HG03196 (cell line): ENCODE data around the gene SLC35D3.
"Not testable (repeated sequence)": the region's sequence is repeated elsewhere in the genome, so short reads cannot be mapped to it uniquely, and the experiment has no call there.

Experiments used
- ATAC-seq: cut with Tn5 transposase; IDR thresholded peaks from one replicate; pipeline ENCODE4 v1.9.1; 2021; ENCODE audit not compliant: unreplicated experiment

Gene SLC35D3

DNA sequence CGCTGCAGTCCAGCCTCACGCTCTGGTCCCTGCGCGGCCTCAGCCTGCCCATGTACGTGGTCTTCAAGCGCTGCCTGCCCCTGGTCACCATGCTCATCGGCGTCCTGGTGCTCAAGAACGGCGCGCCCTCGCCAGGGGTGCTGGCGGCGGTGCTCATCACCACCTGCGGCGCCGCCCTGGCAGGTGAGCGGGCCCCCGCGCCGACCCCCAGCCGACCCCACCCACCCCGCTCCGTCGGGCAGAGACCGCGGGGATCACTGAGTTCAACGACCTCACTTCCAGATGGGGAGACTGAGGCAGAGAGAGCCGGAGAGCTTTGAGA, 545 bp downstream of the SLC35D3 start:
- ATAC-seq, result no peak

DNA sequence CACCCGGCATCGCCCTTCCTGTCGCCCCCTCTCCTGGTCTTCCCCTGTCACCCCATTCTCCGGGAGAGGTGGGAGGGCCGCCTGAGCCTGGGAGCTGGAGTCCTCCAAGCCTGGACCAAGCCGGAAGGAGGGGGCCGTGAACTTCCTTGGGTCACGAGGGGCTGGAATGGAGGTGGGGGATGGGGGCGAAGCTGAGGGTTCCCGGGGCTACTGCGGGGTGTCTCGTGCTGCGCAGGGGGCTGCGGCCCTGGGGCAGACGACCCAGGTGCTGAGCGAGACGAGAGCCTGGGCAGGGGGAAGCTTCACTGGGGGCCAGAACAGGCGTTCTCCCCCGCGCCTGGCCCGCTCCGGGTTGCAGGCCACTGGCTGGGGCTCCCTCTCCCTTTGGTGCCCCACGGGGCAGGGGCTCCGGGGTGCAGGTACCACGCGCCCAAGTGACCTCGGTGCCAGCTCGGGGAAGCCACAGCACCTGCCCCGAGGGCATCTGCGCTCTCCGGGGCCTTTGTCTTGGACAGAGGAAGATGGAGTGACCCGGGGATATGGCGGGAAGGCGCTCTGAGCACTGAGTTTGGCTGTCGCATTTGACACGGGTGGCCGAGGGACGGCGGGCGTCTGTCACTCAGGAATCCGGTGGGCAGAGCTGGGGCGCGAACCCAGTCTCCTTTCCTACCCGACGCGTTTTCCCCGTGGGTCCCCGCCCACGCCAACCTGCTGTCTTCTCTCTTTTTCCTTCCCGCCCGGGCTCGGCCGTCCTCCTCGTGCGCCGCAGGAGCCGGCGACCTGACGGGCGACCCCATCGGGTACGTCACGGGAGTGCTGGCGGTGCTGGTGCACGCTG, 1.2 kb downstream of the SLC35D3 start:
- ATAC-seq, result no peak

DNA sequence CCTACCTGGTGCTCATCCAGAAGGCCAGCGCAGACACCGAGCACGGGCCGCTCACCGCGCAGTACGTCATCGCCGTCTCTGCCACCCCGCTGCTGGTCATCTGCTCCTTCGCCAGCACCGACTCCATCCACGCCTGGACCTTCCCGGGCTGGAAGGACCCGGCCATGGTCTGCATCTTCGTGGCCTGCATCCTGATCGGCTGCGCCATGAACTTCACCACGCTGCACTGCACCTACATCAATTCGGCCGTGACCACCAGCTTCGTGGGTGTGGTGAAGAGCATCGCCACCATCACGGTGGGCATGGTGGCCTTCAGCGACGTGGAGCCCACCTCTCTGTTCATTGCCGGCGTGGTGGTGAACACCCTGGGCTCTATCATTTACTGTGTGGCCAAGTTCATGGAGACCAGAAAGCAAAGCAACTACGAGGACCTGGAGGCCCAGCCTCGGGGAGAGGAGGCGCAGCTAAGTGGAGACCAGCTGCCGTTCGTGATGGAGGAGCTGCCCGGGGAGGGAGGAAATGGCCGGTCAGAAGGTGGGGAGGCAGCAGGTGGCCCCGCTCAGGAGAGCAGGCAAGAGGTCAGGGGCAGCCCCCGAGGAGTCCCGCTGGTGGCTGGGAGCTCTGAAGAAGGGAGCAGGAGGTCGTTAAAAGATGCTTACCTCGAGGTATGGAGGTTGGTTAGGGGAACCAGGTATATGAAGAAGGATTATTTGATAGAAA, 2.0 kb downstream of the SLC35D3 start:
- ATAC-seq, result no peak

DNA sequence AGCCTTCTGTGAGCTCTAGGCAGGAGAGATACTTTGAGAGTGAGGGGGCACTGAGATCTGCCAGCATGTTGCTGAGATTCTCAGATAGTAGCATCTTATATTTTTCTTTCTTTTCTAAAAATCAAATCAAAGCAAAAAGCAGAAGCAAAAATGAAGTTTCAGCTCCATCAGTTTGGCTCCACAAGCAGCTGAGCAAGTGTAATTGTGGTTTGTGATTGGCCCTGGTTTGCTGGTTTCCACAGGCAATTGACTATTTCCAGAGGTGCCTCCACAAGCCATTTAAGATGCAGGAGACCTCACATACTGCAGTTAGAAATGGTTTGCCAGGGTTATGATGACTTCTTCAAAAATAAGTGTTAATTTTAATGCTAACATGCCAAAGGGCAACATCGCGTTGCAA, 4.3 kb downstream of the SLC35D3 start:
- no peak for ATAC-seq

DNA sequence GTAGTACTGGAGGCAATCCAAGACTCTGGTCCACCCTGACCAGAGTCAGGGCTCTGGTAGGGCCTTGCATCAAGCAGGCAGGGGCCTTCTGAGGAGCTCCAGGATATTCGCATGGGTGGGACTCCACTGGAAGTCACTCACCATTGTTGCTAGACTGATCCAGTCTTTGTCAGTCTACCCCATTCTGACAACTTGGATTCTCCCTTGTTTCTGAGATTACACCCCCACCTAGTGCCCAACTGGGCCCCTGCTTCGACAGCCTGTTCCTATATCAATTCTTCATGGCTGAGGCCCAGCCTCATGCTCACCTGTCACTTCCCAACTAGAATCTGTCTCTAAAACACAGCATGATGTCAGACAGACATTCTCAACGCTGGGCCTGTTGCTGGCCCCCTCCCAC, 5.2 kb downstream of the SLC35D3 start:
- ATAC-seq, result no peak

GRCh38 chr6:136930528-136930927, 8.4 kb downstream of the SLC35D3 start:
- ATAC-seq, result no peak

DNA sequence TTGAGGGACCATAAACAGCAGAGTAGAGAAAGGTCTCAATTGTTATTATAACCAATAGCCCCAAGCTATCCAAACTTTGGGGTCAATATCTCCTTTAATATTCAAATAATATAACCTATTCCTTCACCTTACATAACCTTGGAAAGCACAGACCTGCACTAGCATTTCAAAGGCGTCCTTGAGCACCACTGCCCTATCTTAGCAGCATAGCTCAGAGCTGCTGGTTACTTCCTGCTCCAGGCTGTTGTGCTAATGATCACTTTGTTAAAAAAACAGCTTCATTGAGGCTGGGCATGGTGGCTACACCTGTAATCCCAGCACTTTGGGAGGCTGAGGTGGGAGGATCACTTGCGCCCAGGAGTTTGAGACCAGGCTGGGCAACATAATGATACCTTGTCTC, 10.5 kb downstream of the SLC35D3 start:
- no peak for ATAC-seq

- no peak for ATAC-seq
These were observed 23.0 kb downstream of the SLC35D3 start for GRCh38 chr6:136945072-136945471.

DNA sequence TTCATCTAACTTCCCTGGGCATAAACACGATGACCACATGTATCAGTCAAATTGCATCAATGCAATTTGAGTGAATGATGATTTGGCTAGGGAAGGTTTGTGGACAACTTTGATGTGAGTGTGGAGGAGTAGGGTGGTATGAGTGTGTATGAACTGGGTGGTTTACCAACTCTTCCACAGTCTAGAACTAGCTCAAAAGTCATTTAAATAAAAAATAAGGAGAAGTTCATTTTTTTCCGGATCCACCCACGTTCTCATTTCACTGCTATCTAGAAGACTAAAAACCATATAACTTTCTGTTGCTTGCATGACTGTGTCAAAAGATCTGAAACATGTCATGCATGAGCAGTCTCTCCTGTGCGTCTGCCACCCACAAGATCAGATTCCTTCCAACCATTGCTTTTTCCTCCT, 23.6 kb downstream of the SLC35D3 start:
- ATAC-seq, result no peak

DNA sequence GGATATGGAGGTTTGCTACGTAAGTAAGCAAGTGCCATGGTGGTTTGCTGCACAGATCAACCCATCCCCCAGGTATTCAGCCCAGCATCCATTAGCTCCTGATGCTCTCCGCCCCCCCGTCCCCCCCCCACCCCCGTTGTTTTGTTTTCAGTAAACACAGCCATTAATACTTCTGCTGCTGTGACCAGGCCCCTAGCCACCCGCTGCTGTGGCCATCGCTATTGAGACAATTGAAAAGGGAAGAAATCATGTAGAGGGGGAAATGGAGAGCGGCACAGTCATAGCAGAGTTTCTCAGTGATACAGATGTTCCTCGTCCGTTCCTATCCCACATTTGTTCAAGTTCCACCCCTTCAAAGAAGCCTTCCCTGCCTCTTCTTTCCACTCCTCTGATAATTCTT, 24.9 kb downstream of the SLC35D3 start:
- ATAC-seq, result no peak

DNA sequence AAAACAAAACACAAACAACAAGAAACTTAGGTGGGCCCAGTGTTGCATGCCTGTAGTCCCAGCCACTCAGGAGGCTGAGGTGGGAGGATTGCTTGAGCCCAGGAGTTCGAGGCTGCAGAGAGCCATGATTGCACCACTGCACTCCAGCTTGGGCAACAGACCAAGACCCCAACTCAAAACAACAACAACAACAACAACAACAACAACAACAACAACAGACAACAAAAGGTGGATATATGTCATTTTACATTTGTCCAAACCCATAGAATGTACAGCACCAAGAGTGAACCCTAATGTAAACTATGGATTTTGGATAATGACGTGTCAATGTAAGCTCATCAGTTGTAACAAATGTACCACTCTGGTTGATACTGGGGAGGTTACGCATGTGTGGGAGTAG, 27.9 kb downstream of the SLC35D3 start:
- ATAC-seq, result not testable (repeated sequence)

DNA sequence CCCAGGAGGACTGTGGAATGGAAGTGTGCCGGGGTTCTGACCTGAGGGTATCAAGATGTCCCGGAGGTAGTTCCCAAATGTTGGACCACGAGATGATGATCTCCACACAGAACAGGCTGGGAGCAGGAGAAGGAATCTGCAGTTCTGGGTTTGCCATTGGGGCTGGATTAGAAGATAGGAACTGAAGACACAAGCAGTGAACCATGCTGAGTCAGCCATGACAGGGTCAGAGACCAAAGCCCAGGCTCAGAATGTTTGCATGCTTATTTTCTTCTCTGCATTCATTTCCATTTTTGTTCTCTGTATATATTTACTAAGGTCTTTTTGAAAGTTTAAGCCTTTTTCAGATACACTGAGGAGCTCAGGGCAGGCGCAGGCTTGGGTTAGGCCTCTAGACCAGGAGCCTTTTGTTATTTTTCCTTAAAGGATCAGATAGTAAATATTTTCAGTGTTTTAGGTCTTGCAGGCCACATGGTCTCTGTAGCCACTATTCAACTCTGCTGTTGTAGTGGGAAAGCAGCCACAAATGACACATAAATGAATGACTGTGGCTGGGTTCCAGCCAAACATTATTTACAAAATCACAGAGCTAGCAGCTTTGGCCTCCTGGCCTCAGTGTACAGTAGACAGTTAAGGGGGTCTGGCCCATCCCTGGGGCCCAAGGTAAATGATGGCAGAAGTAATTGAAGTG, 28.5 kb downstream of the SLC35D3 start:
- no peak for ATAC-seq

DNA sequence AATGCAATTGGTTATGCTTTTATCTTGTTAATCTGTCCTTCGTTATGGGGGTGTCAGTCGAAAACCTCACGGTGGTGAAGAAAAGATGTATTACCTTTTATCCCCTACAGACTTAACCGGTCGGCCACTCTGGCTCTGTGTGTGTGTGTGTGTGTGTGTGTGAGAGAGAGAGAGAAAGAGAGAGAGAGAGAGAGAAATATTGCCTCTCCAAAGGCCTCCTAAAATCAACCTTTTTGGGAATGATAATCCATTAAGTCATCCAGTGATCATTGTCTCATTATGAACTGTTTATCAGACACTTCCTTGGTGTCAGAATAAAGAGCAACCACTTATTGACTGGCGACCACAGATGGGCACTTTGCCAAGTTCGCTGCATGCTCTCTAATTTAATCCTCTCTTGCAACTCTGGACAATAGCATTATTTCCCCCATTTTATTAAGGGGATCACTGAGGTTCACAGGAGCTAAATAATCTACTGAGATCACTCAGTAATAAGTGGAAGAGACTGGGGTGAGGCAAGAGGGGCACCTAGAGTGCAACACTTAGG, 30.7 kb downstream of the SLC35D3 start:
- ATAC-seq, result no peak

DNA sequence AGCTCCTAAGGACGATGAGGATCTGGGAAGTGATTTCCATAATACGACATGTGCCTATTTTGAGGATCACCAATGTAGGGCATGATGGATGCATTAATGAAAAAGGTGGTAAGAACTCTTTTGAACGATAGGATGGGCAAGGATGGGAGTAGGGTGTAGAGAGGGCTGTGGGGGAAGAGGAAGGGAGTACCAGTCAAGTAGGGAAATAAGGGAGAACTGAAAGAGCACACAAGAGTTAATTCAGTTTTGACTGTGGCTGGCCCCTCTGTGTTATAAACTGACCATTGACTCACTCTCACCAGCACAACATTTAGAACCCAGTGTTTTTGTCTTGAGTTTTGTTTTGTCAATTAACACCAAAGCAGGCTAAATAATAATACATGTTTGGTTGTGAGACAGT, 33.0 kb downstream of the SLC35D3 start:
- ATAC-seq, result no peak

GRCh38 chr6:136956590-136957544, 34.8 kb downstream of the SLC35D3 start:
- ATAC-seq, result no peak

DNA sequence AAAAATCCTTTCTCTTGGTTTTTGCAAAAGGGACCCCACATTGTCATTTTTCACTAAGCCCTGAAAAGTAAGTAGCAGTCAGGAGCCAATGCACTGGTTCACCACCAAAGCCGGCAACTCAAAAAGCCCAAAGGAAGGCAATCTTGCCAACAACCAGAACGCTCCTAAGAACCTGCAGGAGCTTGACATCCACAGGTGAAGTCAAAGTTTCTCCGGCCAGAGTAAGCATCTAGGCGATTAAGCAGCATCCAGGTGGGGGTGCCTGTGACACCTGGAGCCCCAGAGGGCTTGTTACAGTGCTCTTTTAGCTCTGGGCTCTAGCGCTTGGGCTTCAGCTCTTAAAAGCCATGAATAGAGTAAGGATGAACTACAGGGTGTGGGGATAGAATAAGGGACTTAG, 36.1 kb downstream of the SLC35D3 start:
- no peak for ATAC-seq

DNA sequence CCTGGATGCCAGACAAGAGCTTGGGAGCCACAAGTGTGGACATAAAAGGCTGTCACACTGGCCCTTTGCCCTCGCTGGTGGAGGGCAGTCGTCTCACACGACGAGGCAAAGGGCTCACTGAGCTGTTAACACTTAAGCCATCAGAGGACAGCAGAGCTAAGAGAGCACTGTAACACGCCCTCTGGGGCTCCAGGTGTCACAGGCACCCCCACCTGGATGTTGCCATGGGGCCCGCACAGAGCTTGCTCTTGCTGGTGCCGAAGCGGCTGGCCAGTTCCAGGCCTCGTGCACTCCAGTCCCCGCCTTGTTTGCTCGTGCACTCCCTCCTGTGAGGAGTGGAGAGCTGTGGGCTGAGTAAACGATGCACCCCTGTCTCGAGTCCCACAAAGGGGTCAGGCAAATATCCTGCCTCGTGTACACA, 37.4 kb downstream of the SLC35D3 start:
- no peak for ATAC-seq

GRCh38 chr6:136959935-136960334, 37.8 kb downstream of the SLC35D3 start:
- not testable (repeated sequence) for ATAC-seq

DNA sequence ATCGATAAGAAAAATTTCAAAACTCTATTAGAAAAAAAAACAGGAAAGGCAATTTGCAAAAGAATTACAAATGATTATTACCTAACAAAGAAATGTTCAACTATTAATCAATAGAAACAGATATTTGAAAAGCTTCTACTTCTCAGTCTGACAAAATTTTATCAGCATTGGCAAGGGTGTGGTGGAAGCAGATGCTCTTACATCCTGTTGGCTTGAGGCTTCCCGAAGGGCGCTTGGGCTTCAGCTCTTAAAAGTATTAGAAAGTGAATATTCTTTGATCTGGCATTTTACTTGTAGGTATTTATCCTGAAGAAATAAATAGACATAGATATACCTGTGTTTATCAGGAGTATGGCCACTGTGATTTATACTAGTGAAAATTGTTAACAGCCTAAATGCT, 38.7 kb downstream of the SLC35D3 start:
- no peak for ATAC-seq

- ATAC-seq, result no peak
These were observed 39.7 kb downstream of the SLC35D3 start for GRCh38 chr6:136961848-136962247.

GRCh38 chr6:136962661-136963060, 40.6 kb downstream of the SLC35D3 start:
- no peak for ATAC-seq
